HepG2 (cell line): ENCODE data around the gene HEXD. TPM values are rescaled to one million over a fixed set of nuclear protein-coding genes. Genes with fewer than 3 reads are reported as not detected.

Source experiments
- CEBPB ChIP-seq: IDR thresholded peaks from 2 replicates; pipeline ENCODE4 v1.6.1; 2011; ENCODE audit warnings: low read depth, low read length, improper control_type of control experiment, borderline replicate concordance
- ISL2 ChIP-seq: sonication (generic); formaldehyde crosslinking; IDR thresholded peaks from 2 replicates; pipeline ENCODE4 v1.5.0; 2020; ENCODE audit warnings: missing genetic modification reagents
- KDM5B ChIP-seq: sonication (generic); formaldehyde crosslinking; IDR thresholded peaks from 2 replicates; pipeline ENCODE4 v1.4.0; 2020; ENCODE audit warnings: missing genetic modification reagents, mild to moderate bottlenecking, borderline replicate concordance
- MLLT10 ChIP-seq: sonication (generic); formaldehyde crosslinking; IDR thresholded peaks from 2 replicates; pipeline ENCODE4 v1.4.0; 2020; ENCODE audit warnings: missing genetic modification reagents
- MXD4 ChIP-seq: IDR thresholded peaks from 2 replicates; pipeline ENCODE4 v1.6.1; 2016; ENCODE audit warnings: mild to moderate bottlenecking, missing biosample characterization, missing genetic modification reagents
- SETDB1 ChIP-seq: sonication (generic); formaldehyde crosslinking; IDR thresholded peaks from 2 replicates; pipeline ENCODE4 v1.5.1; 2020; ENCODE audit warnings: missing genetic modification reagents, mild to moderate bottlenecking, borderline replicate concordance
- TCF12 ChIP-seq, 2 experiments: fragments of 450-650 bp in 1 of 2; sonication (generic) in 1 of 2; formaldehyde crosslinking in 1 of 2; IDR thresholded peaks; 2 replicates each; pipeline versions ENCODE4 v1.6.1 to v1.8.0; 2017 to 2022; ENCODE audit warnings: antibody characterized with exemption in 1 of 2, mild to moderate bottlenecking in 1 of 2, missing genetic modification reagents in 1 of 2, moderate library complexity in 1 of 2
- ZBTB38 ChIP-seq: sonication (generic); formaldehyde crosslinking; IDR thresholded peaks from 2 replicates; pipeline ENCODE4 v1.5.1; 2020; ENCODE audit warnings: mild to moderate bottlenecking, missing genetic modification reagents
- ZNF543 ChIP-seq: sonication (generic); formaldehyde crosslinking; IDR thresholded peaks from 2 replicates; pipeline ENCODE4 v1.4.0; 2020; ENCODE audit warnings: mild to moderate bottlenecking, missing genetic modification reagents
- ZNF547 ChIP-seq: sonication (generic); formaldehyde crosslinking; IDR thresholded peaks from 2 replicates; pipeline ENCODE4 v1.5.1; 2020; ENCODE audit warnings: mild to moderate bottlenecking, missing genetic modification reagents
- ZNF552 ChIP-seq: sonication (generic); formaldehyde crosslinking; IDR thresholded peaks from 2 replicates; pipeline ENCODE4 v1.9.0; 2022; ENCODE audit warnings: missing genetic modification reagents, mild to moderate bottlenecking, borderline replicate concordance
- polyA plus RNA-seq, 8 experiments: library from polyadenylated mRNA; depleted of rRNA in 3 of 8; stranded (reverse) in 7 of 8; unstranded in 1 of 8; fragments of >200 nt; fragmentation: Illumina TruSeq in 4 of 8; extraction: Trizol in 4 of 8; gene quantifications; 2 replicates each; pipeline versions ENCODE4 v1.2.1 to v1.2.3, GENCODE V29; 2011 to 2016; ENCODE audit warnings: low read depth in 4 of 8, missing spikeins in 1 of 8, mixed read lengths in 1 of 8; ENCODE audit not compliant: insufficient read depth in 1 of 8
- total RNA-seq, 5 experiments: library from RNA; depleted of rRNA; stranded (reverse); fragments of >200 nt; fragmentation: Illumina TruSeq; extraction: Trizol; gene quantifications; 2 replicates each; pipeline ENCODE4 v1.2.3, GENCODE V29; 2016; ENCODE audit warnings: low read depth in 1 of 5
- TF ChIP-seq, protein P1 (sequence below): sonication (generic); formaldehyde crosslinking; IDR thresholded peaks from 2 replicates; pipeline ENCODE4 v1.5.1; 2020; ENCODE audit warnings: mild to moderate bottlenecking, missing genetic modification reagents, moderate library complexity
- TF ChIP-seq, protein P2 (sequence below): sonication (generic); formaldehyde crosslinking; IDR thresholded peaks from 2 replicates; pipeline ENCODE4 v1.4.0; 2020; ENCODE audit warnings: missing genetic modification reagents, borderline replicate concordance
- TF ChIP-seq, protein P3 (sequence below): sonication (generic); formaldehyde crosslinking; IDR thresholded peaks from 2 replicates; pipeline ENCODE4 v1.9.0; 2021; ENCODE audit warnings: missing genetic modification reagents, mild to moderate bottlenecking, borderline replicate concordance
- TF ChIP-seq, protein P4 (sequence below): sonication (generic); formaldehyde crosslinking; IDR thresholded peaks from 2 replicates; pipeline ENCODE4 v1.5.0; 2020; ENCODE audit warnings: mild to moderate bottlenecking, missing genetic modification reagents, moderate library complexity
- TF ChIP-seq, protein P5 (sequence below): sonication (generic); formaldehyde crosslinking; IDR thresholded peaks from 2 replicates; pipeline ENCODE4 v1.4.0; 2020; ENCODE audit warnings: missing genetic modification reagents

The HEXD gene
- total and polyA plus RNA-seq, 2 of the 13 experiments (the other 11 are each of a cell fraction or from before 2014, with no cell fraction given), result 22.3 to 41.8 TPM

DNA sequence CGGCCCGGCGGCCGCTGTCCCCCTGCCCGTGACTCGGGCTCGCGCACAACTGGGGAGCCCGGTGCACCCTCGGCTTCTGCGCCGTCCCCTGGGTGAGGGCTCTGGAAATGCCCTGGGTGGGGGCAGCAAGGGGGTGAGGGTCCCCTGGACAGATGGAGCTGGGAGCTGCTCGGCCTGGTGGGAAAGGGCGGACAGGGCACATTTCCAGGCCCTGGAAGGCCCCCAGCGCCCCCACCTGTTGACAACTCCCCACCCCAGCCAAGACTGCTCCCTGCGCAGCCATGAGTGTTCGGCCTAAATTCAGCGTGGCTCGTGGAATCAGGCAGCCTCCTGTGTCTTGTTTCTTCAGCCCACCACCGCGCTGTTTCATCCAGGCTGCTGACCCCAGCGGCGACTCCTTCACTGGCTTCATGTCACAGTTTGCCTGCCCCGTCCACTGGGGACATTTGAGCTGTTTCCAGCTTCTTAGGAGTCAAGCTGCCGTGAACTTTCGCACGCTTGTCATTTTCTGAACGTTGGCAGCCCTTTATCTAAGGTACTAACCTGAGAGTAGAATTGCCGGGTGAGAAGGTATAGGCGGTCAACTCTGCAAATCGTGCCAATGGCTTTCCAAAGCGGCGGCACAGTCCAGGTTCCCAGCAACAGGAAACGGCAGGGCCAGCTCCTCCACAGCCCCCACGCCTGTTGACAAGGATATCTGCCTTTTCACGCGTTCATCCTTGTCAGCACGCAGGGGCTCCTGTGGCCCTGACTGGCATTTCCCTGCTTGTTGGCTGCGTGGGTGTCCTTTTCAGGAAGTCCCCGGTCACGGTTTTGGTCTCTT is 45.7 kb upstream of the HEXD start (continued):
- TF ChIP-seq, protein P1, sequence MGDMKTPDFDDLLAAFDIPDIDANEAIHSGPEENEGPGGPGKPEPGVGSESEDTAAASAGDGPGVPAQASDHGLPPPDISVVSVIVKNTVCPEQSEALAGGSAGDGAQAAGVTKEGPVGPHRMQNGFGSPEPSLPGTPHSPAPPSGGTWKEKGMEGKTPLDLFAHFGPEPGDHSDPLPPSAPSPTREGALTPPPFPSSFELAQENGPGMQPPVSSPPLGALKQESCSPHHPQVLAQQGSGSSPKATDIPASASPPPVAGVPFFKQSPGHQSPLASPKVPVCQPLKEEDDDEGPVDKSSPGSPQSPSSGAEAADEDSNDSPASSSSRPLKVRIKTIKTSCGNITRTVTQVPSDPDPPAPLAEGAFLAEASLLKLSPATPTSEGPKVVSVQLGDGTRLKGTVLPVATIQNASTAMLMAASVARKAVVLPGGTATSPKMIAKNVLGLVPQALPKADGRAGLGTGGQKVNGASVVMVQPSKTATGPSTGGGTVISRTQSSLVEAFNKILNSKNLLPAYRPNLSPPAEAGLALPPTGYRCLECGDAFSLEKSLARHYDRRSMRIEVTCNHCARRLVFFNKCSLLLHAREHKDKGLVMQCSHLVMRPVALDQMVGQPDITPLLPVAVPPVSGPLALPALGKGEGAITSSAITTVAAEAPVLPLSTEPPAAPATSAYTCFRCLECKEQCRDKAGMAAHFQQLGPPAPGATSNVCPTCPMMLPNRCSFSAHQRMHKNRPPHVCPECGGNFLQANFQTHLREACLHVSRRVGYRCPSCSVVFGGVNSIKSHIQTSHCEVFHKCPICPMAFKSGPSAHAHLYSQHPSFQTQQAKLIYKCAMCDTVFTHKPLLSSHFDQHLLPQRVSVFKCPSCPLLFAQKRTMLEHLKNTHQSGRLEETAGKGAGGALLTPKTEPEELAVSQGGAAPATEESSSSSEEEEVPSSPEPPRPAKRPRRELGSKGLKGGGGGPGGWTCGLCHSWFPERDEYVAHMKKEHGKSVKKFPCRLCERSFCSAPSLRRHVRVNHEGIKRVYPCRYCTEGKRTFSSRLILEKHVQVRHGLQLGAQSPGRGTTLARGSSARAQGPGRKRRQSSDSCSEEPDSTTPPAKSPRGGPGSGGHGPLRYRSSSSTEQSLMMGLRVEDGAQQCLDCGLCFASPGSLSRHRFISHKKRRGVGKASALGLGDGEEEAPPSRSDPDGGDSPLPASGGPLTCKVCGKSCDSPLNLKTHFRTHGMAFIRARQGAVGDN, result peak; percentile 36; the same call in 1 of the 2 replicates
- TF ChIP-seq ZBTB38 (CRISPR knock-in tag) (peak; percentile 42; the same call in 1 of the 2 replicates), TCF12 (IDR thresholded peaks at IDR 0.05) (no peak), TCF12 (CRISPR knock-in tag; IDR thresholded peaks at IDR 0.05) (no peak), KDM5B (CRISPR knock-in tag) (0 out of 2 replicates have a peak, but pooled peaks have one; percentile 11), SETDB1 (CRISPR knock-in tag) (no peak), ISL2 (no peak), ZNF547 (CRISPR knock-in tag) (no peak), MLLT10 (CRISPR knock-in tag) (no peak), ZNF543 (no peak), ZNF552 (CRISPR knock-in tag) (peak; percentile 60; the same call in 1 of the 2 replicates), MXD4 (CRISPR knock-in tag) (no peak), CEBPB (no peak)
- TF ChIP-seq, protein P2, sequence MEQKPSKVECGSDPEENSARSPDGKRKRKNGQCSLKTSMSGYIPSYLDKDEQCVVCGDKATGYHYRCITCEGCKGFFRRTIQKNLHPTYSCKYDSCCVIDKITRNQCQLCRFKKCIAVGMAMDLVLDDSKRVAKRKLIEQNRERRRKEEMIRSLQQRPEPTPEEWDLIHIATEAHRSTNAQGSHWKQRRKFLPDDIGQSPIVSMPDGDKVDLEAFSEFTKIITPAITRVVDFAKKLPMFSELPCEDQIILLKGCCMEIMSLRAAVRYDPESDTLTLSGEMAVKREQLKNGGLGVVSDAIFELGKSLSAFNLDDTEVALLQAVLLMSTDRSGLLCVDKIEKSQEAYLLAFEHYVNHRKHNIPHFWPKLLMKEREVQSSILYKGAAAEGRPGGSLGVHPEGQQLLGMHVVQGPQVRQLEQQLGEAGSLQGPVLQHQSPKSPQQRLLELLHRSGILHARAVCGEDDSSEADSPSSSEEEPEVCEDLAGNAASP (CRISPR knock-in tag), result no peak
- TF ChIP-seq, protein P3, sequence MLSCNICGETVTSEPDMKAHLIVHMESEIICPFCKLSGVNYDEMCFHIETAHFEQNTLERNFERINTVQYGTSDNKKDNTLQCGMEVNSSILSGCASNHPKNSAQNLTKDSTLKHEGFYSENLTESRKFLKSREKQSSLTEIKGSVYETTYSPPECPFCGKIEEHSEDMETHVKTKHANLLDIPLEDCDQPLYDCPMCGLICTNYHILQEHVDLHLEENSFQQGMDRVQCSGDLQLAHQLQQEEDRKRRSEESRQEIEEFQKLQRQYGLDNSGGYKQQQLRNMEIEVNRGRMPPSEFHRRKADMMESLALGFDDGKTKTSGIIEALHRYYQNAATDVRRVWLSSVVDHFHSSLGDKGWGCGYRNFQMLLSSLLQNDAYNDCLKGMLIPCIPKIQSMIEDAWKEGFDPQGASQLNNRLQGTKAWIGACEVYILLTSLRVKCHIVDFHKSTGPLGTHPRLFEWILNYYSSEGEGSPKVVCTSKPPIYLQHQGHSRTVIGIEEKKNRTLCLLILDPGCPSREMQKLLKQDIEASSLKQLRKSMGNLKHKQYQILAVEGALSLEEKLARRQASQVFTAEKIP, result no peak
- TF ChIP-seq, protein P4, sequence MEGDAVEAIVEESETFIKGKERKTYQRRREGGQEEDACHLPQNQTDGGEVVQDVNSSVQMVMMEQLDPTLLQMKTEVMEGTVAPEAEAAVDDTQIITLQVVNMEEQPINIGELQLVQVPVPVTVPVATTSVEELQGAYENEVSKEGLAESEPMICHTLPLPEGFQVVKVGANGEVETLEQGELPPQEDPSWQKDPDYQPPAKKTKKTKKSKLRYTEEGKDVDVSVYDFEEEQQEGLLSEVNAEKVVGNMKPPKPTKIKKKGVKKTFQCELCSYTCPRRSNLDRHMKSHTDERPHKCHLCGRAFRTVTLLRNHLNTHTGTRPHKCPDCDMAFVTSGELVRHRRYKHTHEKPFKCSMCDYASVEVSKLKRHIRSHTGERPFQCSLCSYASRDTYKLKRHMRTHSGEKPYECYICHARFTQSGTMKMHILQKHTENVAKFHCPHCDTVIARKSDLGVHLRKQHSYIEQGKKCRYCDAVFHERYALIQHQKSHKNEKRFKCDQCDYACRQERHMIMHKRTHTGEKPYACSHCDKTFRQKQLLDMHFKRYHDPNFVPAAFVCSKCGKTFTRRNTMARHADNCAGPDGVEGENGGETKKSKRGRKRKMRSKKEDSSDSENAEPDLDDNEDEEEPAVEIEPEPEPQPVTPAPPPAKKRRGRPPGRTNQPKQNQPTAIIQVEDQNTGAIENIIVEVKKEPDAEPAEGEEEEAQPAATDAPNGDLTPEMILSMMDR, result 0 out of 2 replicates have a peak, but pooled peaks have one; percentile 8
- TF ChIP-seq, protein P5, sequence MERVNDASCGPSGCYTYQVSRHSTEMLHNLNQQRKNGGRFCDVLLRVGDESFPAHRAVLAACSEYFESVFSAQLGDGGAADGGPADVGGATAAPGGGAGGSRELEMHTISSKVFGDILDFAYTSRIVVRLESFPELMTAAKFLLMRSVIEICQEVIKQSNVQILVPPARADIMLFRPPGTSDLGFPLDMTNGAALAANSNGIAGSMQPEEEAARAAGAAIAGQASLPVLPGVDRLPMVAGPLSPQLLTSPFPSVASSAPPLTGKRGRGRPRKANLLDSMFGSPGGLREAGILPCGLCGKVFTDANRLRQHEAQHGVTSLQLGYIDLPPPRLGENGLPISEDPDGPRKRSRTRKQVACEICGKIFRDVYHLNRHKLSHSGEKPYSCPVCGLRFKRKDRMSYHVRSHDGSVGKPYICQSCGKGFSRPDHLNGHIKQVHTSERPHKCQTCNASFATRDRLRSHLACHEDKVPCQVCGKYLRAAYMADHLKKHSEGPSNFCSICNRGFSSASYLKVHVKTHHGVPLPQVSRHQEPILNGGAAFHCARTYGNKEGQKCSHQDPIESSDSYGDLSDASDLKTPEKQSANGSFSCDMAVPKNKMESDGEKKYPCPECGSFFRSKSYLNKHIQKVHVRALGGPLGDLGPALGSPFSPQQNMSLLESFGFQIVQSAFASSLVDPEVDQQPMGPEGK (CRISPR knock-in tag), result 0 out of 2 replicates have a peak, but pooled peaks have one; percentile 38
